Glutamatergic neuron (in vitro differentiated cells): Measurements from ENCODE around the gene AUTS2. TPM values are rescaled to one million over a fixed set of nuclear protein-coding genes. Genes with fewer than 3 reads are reported as not detected.

Source experiments
- DNase-seq: peaks from one replicate; pipeline ENCODE4 v3.0.0; 2022
- H3K27ac Mint-ChIP-seq: one replicate; pipeline ENCODE4 v1.8.0; 2020; ENCODE audit warnings: mild to moderate bottlenecking, mixed read lengths, inconsistent platforms; ENCODE audit not compliant: unreplicated experiment
- H3K27me3 Mint-ChIP-seq: one replicate; pipeline ENCODE4 v1.8.0; 2020; ENCODE audit warnings: mild to moderate bottlenecking, moderate library complexity, mixed read lengths, inconsistent platforms; ENCODE audit not compliant: unreplicated experiment
- H3K36me3 Mint-ChIP-seq: one replicate; pipeline ENCODE4 v1.8.0; 2020; ENCODE audit warnings: mild to moderate bottlenecking, mixed read lengths, inconsistent platforms; ENCODE audit not compliant: unreplicated experiment
- H3K4me1 Mint-ChIP-seq: one replicate; pipeline ENCODE4 v1.8.0; 2020; ENCODE audit warnings: mild to moderate bottlenecking, low read depth, mixed read lengths, inconsistent platforms; ENCODE audit not compliant: unreplicated experiment
- H3K4me3 Mint-ChIP-seq: one replicate; pipeline ENCODE4 v1.8.0; 2020; ENCODE audit warnings: mild to moderate bottlenecking, mixed read lengths, inconsistent platforms; ENCODE audit not compliant: unreplicated experiment
- H3K9me3 Mint-ChIP-seq: one replicate; pipeline ENCODE4 v1.8.0; 2020; ENCODE audit warnings: mild to moderate bottlenecking, moderate library complexity, mixed read lengths, inconsistent platforms; ENCODE audit not compliant: unreplicated experiment
- total RNA-seq: library from RNA; stranded (reverse); fragmentation: NEBNext Ultra II Directional; extraction: Animal tissue kit (Norgen Biotek cat#: 25700); gene quantifications from one replicate; pipeline ENCODE4 v1.2.1, GENCODE V29; 2021; ENCODE audit not compliant: unreplicated experiment
- TF ChIP-seq, protein P1 (sequence below): fragments of 200-600 bp; sonication (generic); IDR thresholded peaks from one replicate; pipeline ENCODE4 v1.5.0; 2021; ENCODE audit not compliant: partially characterized antibody, unreplicated experiment

Gene AUTS2
- total RNA-seq, 1 donor from 2014 or later: 300 TPM

DNA sequence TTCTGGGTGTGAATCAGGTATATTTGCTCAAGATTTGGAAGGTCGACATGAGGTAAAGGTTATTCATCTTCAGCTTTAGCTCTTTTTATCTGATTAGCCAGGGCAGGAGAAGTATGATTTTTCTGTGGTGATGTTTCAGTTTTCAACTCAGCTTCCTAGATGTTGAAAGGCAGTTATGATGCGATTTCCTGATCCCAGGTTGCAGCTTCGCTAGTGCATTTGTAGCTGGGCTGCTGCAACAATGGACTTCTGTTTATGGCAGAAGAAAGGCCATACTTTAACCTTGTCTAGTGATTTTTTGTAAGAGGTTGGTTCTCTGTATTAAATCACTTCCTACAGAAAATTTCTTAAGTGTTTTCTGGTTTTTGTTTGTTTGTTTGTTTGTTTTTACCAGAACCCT lies 619.3 kb downstream of the AUTS2 start:
- H3K27ac Mint-ChIP-seq: no peak overlapping the region
- H3K4me3 Mint-ChIP-seq: no peak overlapping the region
- H3K36me3 Mint-ChIP-seq: no peaks in the 10 kb centered on the region
- TF ChIP-seq, protein P1, sequence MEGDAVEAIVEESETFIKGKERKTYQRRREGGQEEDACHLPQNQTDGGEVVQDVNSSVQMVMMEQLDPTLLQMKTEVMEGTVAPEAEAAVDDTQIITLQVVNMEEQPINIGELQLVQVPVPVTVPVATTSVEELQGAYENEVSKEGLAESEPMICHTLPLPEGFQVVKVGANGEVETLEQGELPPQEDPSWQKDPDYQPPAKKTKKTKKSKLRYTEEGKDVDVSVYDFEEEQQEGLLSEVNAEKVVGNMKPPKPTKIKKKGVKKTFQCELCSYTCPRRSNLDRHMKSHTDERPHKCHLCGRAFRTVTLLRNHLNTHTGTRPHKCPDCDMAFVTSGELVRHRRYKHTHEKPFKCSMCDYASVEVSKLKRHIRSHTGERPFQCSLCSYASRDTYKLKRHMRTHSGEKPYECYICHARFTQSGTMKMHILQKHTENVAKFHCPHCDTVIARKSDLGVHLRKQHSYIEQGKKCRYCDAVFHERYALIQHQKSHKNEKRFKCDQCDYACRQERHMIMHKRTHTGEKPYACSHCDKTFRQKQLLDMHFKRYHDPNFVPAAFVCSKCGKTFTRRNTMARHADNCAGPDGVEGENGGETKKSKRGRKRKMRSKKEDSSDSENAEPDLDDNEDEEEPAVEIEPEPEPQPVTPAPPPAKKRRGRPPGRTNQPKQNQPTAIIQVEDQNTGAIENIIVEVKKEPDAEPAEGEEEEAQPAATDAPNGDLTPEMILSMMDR: no peak
- H3K4me1 Mint-ChIP-seq: no peaks in the 10 kb centered on the region
- no peaks in the 10 kb centered on the region for H3K27me3 Mint-ChIP-seq
- peaks cover 3% of the 10 kb centered on the region for H3K9me3 Mint-ChIP-seq
- no peak for DNase-seq

DNA sequence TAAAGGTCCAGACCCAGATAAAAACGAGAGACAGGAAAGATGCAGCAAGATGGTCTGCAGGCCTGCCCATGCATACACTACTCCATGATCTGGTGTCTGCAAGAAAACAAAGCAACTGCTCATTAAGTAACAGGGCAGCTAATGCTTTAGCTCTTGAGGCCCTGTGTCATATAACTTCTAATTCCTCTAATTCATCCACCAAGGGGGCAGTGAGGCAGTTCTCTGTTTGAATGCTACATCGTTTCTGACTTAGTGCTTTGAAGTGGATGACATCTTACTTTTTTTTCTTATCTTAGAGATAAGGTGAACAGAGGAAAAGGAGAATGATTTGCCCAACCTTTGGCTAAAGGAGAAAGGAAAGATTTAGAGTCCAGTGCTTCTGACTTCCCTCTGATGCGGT lies 619.7 kb downstream of the AUTS2 start:
- Mint-ChIP-seq H3K4me1 (no peaks in the 10 kb centered on the region), H3K27ac (no peak overlapping the region), H3K4me3 (no peak overlapping the region), H3K36me3 (no peaks in the 10 kb centered on the region), H3K27me3 (no peaks in the 10 kb centered on the region), H3K9me3 (peaks cover 3% of the 10 kb centered on the region)
- TF ChIP-seq, protein P1: no peak
- no peak for DNase-seq

DNA sequence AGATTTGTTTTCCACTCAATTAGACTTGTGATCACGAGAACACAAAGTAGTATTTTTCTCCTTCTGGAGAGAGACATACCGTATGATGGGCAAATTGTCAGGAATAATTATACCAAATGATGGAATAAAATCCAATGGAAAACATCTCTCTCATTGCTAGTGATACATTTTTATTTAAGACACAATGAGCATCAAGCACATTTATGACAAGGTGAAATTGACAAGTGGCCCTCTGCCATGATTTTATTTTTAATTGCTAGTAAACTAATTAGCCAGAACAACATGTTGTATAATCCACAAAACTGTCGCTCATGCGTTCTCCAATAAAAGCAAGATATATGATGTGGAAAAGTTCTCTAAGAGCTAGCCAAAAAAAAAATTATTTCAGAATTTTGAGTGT lies 620.8 kb downstream of the AUTS2 start:
- H3K27me3 Mint-ChIP-seq: no peaks in the 10 kb centered on the region
- DNase-seq: no peak

DNA sequence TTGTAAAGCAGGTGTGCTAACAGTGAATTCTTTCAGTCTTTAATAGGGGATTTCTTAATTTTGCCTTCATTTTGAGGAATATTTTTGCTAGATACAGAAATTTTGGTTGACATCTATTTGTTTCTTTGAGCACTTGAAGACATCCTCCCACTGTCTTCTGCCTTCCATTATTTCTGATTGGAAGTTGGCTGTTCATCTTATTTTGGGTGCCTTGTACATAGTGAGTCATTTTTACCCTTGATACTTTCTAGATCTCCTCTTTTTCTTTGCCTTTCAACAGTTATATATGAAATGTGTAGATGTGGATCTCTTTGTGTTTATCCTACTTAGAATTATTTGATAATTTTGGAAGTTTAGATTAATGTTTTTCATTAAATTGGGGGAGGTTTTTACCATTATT lies 631.0 kb downstream of the AUTS2 start:
- Mint-ChIP-seq H3K4me3 (no peak overlapping the region), H3K27ac (no peak overlapping the region), H3K4me1 (no peaks in the 10 kb centered on the region), H3K27me3 (peaks cover 4% of the 10 kb centered on the region), H3K36me3 (peaks cover 26% of the 10 kb centered on the region), H3K9me3 (peaks cover 9% of the 10 kb centered on the region)
- TF ChIP-seq, protein P1: no peak
- DNase-seq: no peak

More for the DNA sequence above, 620.8 kb downstream of the AUTS2 start:
- Mint-ChIP-seq H3K4me3 (no peak overlapping the region), H3K36me3 (no peaks in the 10 kb centered on the region), H3K9me3 (peaks cover 3% of the 10 kb centered on the region), H3K4me1 (no peaks in the 10 kb centered on the region), H3K27ac (no peak overlapping the region)
- TF ChIP-seq, protein P1: no peak

DNA sequence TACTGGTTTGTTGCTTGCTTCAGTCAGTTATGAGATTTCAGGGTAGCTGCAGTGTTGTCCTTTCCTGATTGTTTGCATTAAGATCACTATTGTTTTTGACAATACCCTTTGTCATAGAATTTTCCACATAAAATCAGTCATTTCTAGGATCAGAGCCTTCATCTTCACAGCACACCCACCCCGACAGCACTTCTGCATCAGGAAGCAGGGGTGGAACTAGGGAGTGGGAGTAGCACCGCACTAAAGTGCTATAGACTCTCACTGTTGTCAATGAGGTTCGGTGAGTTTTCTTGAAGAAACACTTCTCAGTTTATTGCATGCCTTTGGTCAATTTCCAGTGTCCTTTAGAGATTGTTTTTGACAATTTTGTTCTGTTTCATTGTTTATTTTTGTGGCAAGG lies 632.5 kb downstream of the AUTS2 start:
- Mint-ChIP-seq H3K4me3 (no peak overlapping the region), H3K9me3 (peaks cover 8% of the 10 kb centered on the region), H3K27ac (no peak overlapping the region), H3K4me1 (no peaks in the 10 kb centered on the region), H3K27me3 (peaks cover 4% of the 10 kb centered on the region), H3K36me3 (peaks cover 26% of the 10 kb centered on the region)
- TF ChIP-seq, protein P1: no peak
- DNase-seq: no peak
